Activated T-cell treated with anti-CD3 and anti-CD28 coated beads for 24 hours (primary cell): ENCODE measurements around the gene ARHGEF37.
"Not testable (repeated sequence)": the region's sequence is repeated elsewhere in the genome, so short reads cannot be mapped to it uniquely, and the experiment has no call there.

Experiments
- DNase-seq: peaks from one replicate; pipeline ENCODE4 v3.0.0-alpha.2; 2020; ENCODE audit warnings: low read depth

The ARHGEF37 gene

DNA sequence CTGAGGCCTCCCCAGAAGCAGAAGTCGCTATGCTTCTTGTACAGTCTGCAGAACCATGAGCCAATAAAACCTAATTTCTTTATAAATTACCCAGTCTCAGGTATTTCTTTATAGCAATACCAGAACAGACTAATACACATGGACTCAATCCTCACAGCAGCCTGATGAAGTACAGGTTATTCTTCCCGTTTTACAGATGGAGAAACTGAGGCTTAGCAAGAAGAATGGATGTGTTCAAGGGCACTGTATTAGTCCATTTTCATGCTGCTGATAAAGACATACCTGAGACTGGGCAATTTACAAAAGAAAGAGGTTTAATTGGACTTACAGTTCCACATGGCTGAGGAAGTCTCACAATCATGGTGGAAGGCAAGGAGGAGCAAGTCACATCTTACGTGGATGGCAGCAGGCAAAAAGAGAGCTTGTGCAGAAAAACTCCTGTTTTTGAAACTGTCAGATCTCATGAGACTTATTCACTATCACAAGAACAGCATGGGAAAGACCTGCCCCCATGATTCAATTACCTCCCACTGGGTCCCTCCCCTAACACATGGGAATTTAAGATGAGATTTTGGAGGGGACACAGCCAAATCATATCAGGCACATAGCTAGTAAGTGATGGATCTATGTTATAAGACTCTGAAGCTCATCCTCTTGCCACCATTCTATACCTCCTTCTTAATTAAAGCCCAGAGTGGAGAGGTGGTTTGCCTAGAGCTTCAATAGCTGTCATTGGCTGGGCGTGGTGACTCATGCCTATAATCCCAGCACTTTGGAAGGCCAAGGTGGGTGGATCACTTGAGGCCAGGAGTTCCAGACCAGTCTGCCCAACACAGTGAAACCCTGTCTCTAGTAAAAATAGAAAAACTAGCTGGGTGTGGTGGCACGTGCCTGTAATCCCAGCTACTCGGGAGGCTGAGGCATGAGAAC lies 67.4 kb downstream of the ARHGEF37 start:
- not testable (repeated sequence) for DNase-seq

DNA sequence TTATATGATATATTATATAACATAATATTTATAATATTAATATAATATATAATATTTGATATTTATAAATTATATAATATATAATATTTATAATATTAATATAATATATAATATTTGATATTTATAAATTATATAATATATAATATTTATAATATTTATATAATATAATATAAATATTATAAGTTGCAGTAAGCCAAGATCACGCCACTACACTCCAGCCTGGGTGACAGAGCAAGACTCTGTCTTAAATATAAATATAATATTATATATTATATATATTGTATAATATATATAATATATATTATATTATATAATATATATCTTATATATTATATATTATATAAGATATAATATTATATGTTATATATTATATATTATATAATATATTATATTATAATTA lies 68.4 kb downstream of the ARHGEF37 start:
- not testable (repeated sequence) for DNase-seq

DNA sequence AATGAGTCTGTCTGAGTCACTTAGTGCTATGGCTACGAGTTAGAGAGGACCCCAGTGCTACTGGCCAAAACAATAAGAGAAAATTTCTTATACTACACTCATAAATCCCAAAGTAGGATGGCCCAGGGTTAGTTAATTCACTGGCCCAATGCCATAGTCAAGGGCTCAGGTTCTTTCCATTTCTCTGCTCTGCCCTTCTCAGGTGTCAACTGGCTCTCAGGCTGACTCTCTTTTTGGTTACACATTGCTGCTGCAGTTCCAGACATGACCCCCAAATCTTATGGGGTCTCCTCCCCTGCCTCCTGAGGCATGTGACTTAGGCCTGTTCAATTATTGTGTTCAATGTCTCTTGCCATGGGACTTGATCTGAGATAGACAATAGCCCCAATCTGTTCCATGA lies 70.4 kb downstream of the ARHGEF37 start:
- no peak for DNase-seq

DNA sequence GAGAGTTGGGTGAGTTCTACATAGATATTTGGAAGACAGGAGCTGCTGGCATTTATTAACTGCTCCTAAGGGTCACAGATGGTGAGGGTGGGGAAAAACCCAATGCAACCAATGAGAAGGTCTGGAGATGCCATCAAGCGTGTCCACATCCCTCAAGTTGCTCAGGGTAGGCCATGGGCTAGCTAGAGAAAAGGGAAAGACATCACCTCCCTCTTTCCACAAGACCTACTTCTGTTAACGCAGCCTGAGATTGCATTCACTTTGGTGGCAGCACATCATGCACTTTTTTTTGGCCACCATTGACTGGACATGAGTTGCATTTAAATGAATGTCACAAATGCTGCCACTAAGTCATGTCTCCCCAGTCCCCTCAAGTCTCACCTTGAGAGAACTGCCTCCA lies 71.4 kb downstream of the ARHGEF37 start:
- DNase-seq: no peak

DNA sequence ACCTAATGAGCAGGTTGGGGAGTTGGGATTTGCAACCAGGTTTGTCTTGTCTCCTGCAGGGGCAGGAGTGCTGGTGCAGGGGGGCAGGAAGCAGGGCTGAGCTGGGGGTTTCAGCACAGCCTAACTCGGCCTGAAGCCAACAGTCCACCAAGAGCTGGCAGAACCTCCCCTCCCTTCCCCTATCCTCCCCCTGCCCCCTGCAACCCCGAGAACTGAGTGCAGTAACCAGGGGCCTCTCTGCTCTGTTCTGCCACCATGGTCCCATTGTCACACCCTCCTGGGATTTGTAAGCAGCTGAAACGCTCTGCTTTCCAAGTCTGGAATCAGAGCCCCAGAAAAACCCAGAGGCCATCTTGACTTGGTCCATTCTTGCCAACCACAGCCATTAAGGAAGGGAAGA lies 72.9 kb downstream of the ARHGEF37 start:
- no peak for DNase-seq

DNA sequence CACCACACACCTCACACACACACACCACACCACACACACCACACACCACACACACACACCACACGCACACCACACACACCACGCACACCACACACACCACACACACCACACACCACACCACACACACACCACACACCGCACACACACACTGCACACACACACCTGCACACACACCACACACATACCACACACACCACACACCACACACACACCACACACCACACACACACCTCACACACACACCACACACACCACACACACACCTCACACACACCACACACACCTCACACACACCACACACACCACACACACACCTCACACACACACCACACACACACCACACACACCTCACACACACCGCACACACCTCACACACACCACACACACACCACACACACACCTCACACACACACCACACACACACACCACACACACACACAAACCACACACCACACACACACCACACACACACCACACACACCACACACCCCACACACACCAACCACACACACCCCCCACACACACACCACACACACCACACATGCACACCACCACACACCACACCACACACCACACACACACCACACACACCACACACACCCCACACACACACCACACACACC lies 73.7 kb downstream of the ARHGEF37 start:
- no peak for DNase-seq

DNA sequence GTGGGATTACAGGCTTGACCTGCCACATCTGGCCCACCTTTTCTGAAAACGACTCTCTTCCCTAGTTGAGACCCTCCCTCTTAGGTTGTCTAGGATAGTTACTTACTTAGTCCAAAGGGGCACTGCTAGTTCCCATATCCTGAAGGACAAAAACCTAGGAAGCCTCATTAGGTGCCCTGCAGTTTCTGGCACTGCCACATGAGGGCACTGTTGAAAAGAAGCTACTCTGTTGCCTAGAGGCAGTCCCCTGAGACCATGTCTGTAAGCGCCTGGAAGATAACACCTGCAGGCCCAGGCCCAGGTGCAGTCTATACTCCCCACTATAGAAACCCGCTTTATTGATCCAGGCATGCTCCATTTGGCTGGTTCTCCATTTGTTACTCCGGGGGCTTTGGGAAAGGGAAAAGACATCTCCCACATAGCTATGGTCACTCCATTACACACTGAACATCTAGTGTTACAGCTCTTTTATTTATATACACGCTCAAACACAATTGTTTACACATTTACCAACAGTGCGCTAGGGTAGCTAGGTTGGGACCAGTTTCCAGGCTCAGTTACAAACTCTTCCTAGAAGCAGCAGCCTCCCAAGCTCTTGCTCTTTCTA lies 75.4 kb downstream of the ARHGEF37 start:
- no peak for DNase-seq

DNA sequence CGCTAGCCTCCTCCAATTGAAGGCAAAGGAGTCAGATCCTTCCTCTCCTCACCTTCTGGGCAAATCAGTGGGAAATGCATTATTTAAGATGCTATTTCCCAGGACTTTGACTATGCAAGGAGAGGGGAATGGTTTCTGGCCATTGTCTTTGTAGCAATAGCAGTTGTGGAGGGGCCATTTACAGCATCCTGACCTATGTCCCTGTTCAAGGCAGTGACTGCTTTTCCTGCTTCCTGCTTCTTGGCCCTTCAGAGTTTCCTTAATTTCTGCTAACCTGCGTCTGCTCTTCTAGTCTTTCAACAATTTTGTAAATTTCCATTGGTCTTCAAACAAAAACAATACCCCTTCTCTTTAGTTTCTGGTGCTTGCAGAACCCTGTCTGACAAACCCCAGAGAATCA lies 76.0 kb downstream of the ARHGEF37 start:
- no peak for DNase-seq

DNA sequence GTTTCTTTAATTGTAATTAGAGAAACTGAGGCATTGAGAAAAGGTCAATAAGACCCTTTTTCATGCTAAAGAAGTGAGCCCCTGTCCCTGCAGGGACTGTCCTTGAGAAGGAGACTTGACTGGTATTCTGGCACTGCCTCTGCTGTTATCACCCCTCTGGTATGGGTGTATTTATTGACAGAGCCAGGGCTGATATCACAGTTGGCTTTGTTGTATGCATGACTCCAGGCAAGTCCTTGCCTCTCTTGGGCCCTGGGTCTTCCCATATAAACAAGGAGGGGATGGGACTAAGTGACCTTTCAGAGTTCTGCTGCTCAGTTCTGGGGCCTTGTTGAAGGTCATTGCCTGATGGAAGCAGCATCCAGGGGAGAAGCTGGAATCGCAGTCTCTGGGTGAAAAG lies 77.0 kb downstream of the ARHGEF37 start:
- no peak for DNase-seq

DNA sequence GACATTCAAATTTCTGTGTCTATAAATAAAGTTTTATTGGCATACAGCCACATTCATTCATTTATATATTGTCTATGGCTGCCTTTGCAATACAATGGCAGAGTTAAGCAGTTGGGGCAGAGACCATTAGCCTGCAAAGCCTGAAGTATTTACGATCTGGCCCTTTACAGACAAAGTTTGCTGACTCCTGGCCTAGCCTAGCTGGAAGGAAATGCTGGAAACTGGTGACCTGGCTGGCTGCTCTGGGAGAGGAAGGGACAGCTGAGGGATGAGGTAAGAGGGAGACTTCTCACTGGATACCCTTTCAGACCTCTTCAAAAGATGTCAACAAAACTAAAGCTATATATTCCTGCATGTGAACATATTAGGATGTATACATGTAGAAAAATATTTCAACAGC lies 82.8 kb downstream of the ARHGEF37 start:
- DNase-seq: no peak

DNA sequence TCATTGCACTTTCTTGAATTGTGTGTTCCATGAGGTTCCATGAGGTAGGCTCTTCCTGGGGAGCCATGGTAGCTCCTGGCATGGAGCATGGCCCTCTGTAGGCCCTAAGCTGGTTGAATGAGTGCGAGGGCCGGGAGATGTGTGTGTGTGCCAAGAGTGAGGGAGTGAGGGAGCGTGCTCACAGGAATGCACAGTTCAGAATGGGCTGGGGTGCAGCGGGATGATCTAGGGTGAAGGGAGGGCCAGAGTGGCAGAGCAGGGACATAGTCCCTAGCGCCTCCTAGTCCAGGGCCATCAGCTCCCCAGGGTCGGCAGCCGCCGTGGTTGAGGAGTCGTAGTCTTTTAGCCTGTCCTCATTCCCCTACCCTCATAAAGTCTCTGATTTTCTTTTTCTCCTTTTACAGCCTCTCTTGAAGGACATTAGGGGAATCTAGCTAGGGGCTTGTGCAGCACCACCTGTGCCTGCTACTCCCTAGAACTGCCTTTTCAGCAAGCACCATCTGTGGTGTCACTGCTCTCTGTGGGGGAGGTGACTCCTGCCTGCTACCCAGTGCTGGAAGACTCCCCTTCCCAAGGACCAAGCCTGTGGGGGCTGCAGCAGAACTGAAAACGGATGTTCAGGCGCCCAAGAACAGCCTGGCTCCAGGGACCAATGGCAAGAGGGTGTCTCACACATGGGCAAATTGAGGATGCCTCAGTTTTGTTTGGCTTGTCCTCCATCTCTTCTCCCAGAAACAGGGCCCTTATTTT lies 83.5 kb downstream of the ARHGEF37 start:
- no peak for DNase-seq

DNA sequence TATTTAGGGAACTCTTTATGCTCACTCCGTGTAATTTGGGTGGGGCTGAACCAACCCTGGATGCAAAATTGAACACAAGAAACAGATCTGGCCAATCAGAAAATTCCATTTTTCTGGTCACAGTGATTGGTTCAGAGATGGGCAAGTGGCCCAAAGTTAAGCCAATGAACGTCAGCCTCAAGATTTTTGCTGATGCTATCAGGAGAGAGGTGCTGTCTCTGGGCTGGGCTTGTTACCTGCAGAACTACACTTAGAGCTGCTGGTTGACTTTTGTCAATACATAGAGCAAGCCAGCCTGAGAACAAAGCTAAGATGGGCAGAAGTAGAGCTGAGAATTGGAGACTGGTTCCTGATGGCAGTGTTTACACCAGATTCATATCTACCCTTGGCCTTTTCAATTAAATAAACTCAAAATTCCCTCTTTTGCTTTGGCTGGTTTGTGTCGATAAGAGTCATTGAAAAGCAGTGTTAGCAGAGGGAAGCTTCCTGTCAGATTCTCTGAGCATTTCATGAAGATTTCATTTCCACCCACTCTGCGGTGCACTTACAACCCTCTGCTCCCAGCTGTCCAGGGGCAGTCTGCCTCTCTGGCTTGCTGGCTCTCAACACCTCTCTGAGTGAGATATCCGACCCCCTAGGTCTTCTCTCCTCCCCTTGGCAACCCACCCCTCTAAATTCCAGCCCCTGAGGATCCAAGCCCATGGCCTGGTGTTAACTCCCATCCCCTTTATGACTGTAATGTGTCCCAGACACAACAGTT lies 84.3 kb downstream of the ARHGEF37 start:
- DNase-seq: no peak

DNA sequence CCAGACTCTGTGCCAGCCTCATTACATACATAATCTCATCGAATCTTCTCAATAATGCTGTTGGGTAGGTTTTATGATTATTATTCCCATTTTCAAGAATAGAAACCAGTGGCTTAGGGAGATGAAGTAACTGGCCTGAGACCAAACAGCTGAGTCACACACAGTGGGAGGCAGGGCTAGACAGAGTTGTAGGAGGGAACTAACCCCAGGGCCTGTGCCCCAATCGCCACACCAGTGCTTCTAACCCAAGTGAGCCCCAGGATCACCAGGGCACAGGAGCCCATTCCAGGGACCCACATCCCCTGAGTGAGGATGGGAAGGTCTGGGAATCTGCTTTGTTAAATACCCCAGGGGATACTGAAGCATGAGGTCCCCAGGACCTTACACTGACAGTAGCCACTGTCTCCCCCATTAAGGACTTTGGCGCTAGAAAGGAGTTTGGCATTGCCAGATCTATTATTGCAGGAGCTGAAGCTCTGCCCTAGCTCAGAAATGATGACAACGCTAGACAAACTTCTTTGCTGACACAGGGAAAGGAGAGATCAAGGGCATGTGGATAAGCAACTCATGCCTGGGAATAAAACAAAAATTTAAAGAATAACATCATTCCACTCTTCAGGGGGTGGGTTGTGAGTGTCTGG lies 85.0 kb downstream of the ARHGEF37 start:
- DNase-seq: no peak

DNA sequence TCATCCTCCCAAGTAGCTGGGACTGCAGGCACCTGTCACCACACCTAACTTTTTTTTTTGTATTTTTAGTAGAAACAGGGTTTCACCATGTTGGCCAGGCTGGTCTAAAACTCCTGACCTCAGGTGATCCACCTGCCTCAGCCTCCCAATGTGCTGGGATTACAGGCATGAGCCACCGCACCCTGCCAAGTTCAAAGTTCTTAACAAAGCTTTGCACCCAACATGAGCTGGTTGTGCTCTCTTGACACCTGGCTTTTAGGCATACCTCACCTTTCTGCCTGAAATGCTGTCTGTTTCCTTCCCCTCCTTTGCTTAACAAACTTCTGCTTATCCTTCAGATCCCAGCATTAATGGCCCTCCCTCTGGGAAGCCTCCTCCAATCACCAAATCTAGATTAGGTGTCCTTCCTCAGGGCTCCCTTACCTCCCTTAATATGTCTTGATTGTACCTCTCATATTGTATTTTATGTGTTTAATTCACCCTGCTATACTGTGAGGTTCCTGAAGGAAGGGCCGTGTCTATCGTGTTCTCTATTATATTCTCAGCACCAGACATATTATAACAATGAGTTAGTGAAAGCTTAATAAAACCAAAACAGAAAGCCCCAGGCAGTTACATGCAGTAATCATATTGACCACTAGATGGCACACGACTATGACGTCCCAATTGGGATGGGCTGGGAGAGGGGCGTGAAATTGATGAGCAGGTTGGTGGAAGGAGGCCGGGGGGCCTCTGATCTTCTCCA lies 86.0 kb downstream of the ARHGEF37 start:
- DNase-seq: no peak

DNA sequence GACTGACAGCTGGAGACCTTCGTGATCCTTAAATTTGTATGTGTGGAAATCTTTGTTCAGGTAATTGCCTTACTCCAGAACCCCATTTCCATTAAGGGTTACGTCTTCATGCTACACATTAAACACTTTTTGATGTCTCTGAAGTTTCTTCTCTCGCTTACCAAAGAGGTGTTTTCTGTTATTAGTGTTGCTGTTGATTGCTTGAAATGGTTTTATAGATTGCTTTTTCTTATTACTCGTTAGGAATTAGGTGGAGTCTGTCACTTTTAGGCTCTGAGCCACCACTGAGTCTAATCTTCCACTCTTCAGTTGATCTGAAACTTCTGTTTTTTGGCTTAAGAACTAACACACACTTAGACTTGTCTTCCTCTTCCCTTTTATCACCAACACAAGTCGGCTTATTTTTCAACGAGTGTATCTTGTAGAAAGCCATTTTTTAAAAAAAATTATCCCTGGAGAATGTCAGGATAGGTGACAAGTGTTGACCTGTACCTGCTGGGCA lies 86.6 kb downstream of the ARHGEF37 start:
- DNase-seq: no peak

DNA sequence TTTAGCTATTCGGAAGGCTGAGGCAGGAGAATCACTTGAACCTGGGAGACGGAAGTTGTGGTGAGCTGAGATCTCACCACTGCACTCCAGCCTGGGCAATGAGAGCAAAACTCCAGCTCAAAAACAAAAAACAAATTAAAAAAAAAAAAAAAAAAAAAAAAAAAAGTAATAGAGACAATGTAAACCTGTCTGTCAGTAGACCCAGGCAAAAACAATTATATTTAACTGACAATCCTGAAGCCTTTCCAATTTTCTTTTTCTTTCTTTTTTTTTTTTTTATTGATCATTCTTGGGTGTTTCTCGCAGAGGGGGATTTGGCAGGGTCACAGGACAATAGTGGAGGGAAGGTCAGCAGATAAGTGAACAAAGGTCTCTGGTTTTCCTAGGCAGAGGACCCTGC lies 88.0 kb downstream of the ARHGEF37 start:
- not testable (repeated sequence) for DNase-seq

DNA sequence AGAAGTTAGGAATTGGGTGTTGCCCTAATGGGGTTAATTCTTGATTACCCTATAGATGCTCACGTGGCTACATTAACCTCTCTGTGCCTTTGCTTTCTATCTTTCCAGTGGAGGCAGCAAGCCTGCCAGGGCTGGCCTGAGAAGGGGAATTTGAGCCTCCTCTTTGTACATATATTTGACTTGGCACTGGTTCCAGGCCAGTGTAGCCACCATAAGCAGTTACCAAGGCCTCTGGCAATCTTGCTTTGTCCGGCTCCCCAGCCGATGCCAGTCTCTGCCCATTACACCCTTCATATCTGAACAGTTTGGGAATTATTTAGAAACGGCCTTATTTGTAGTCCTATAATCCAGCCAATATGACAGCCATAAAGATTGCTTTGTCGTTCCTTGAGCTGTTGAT lies 90.2 kb downstream of the ARHGEF37 start:
- no peak for DNase-seq

DNA sequence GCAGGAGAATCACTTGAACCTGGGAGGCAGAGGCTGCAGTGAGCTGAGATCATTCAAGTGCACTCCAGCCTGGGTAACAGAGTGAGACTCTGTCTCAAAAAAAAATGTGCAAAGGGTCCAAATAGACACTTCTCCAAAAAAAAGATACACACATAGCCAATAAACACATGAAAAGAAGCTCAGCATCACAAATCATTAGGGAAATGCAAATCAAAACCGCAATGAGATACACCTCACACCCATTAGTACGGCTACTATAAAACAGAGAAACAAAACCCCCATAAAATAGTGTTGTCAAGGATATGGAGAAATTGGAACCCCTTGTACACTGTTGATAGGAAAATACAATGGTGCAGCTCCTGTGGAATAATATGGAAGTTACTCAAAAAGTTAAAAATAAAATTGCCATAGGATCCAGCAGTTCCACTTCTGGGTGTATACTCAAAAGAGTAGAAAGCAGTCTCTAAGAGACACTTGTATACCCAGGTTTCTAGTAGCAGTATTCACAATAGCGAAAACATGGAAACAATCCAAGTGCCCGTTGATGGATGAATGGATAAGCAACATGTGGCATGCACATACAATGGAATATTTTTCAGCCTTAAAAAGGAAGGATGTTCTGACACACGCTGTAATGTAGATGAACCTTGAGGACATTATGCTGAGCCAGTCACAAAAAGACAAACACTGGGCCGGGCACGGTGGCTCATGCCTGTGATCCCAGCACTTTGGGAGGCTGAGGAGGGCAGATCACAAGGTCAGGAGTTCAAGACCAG lies 91.6 kb downstream of the ARHGEF37 start:
- DNase-seq: no peak

DNA sequence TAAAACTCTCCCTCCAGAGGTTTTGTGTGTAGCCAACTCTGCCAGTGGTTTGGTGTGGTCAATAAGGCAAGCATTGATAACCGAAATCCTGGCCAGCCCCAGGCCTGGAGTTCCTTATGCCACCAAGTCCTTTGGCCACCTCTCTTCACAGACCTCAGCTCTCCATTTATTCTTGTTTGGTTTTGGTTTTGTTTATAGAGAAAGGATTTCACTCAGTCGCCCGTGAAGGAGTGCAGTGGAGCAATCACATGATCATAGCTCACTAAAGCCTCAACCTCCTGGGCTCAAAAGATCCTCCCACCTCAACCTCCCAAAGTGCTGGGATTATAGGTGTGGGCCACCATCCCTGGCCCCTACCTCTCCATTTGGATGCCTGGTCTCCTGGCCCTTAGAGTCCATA lies 93.4 kb downstream of the ARHGEF37 start:
- DNase-seq: no peak
